Testis (tissue), 3 donors: Measurements from ENCODE around the gene TENM4. TPM values are rescaled to one million over a fixed set of nuclear protein-coding genes. Genes with fewer than 3 reads are reported as not detected.
"Not testable (repeated sequence)": the region's sequence is repeated elsewhere in the genome, so short reads cannot be mapped to it uniquely, and the experiment has no call there.

Experiments used
- DNase-seq: peaks from one replicate; pipeline ENCODE4 v3.0.0-alpha.2; 2019
- H3K27ac ChIP-seq, 2 donors: fragments of 200-600 bp; sonication (generic); one replicate each; pipeline ENCODE4 v1.5.1; 2019
- H3K27me3 ChIP-seq: fragments of 200-600 bp; sonication (generic); one replicate; pipeline ENCODE4 v1.5.1; 2019
- H3K36me3 ChIP-seq: fragments of 200-600 bp; sonication (generic); one replicate; pipeline ENCODE4 v1.5.1; 2017; ENCODE audit warnings: low read depth; ENCODE audit errors: missing control alignments
- H3K4me1 ChIP-seq: fragments of 200-600 bp; sonication (generic); one replicate; pipeline ENCODE4 v1.5.1; 2019
- H3K4me3 ChIP-seq, 2 donors: fragments of 200-600 bp; sonication (generic); one replicate each; pipeline ENCODE4 v1.5.1; 2017 to 2019
- H3K9me3 ChIP-seq: fragments of 200-600 bp; sonication (generic); one replicate; pipeline ENCODE4 v1.5.1; 2017
- POLR2A ChIP-seq: fragments of 450-650 bp; IDR thresholded peaks from one replicate; pipeline ENCODE4 v1.6.1; 2017; ENCODE audit warnings: antibody characterized with exemption, mild to moderate bottlenecking, moderate library complexity
- WGBS, 2 donors: methylation state at CpG; one replicate each; pipeline ENCODE4 v1.1.5; 2018; 5-methylcytosine and 5-hydroxymethylcytosine counted together
- intact Hi-C: fragments of 100-400 bp; cut with DNase I; formaldehyde crosslinking; loops from one replicate; pipeline ENCODE4 v1.15.1; 2023; ENCODE audit warnings: low total_unique reads
- polyA plus RNA-seq: library from polyadenylated mRNA; stranded (reverse); fragments of 350-450 nt; fragmentation: Illumina TruSeq; extraction: RNeasy Lipid Tissue Mini Kit (QIAGEN cat#74804); gene quantifications from one replicate; pipeline ENCODE4 v1.2.3, GENCODE V29; 2014; ENCODE audit warnings: low read depth, low replicate concordance; ENCODE audit not compliant: insufficient read depth
- total RNA-seq, 2 donors: library from RNA; depleted of rRNA; stranded (reverse); fragments of >200 nt; gene quantifications; one replicate each; pipeline ENCODE4 v1.2.3, GENCODE V29; 2016
- TF ChIP-seq, protein P1 (sequence below), 3 experiments: fragments of 450-650 bp in 2 of 3; fragments of 200-600 bp in 1 of 3; sonication (generic) in 1 of 3; IDR thresholded peaks; one replicate each; pipeline ENCODE4 v1.5.1; 2016 to 2019; ENCODE audit warnings: antibody characterized with exemption in 3 of 3, mild to moderate bottlenecking in 2 of 3, moderate library complexity in 1 of 3

TENM4 gene
- total and polyA plus RNA-seq, 3 donors from 2014 or later, result 10.6 to 17.9 (median 11.4) TPM

DNA sequence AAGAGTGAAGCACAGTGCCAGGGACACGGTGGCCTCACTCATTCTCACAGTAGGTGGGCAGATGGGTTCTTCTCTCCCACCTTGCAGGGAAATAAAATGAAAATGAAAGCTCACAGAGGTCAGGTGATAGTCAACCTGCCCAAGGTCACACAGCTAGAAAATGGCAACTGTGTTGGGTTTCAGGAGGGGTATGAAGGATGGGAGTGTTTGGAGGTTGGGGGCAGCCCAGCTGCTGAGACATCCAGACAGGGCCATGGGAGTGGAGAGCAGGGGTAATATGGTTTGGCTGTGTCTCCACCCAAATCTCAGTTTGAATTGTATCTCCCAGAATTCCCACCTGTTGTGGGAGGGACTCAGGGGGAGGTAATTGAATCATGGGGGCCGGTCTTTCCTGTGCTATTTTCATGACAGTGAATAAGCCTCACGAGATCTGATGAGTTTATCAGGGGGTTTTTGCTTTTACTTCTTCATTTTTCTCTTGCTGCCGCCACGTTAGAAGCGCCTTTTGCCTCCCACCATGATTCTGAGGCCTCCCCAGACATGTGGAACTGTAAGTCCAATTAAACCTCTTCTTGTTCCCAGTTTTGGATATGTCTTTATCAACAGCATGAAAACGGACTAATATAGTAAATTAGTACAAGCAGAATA is 247.0 kb downstream of the TENM4 start:
- no peak overlapping the region for H3K27ac ChIP-seq
- no peaks in the 10 kb centered on the region for H3K9me3 ChIP-seq
- intact Hi-C loops, result no loop called here
- no peaks in the 10 kb centered on the region for H3K4me1 ChIP-seq
- no peaks in the 10 kb centered on the region for H3K36me3 ChIP-seq
- no peak for DNase-seq
- no peaks in the 10 kb centered on the region for H3K27me3 ChIP-seq
- TF ChIP-seq, protein P1, sequence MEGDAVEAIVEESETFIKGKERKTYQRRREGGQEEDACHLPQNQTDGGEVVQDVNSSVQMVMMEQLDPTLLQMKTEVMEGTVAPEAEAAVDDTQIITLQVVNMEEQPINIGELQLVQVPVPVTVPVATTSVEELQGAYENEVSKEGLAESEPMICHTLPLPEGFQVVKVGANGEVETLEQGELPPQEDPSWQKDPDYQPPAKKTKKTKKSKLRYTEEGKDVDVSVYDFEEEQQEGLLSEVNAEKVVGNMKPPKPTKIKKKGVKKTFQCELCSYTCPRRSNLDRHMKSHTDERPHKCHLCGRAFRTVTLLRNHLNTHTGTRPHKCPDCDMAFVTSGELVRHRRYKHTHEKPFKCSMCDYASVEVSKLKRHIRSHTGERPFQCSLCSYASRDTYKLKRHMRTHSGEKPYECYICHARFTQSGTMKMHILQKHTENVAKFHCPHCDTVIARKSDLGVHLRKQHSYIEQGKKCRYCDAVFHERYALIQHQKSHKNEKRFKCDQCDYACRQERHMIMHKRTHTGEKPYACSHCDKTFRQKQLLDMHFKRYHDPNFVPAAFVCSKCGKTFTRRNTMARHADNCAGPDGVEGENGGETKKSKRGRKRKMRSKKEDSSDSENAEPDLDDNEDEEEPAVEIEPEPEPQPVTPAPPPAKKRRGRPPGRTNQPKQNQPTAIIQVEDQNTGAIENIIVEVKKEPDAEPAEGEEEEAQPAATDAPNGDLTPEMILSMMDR (IDR thresholded peaks at IDR 0.05), result no peak
- no peak for TF ChIP-seq POLR2A
- no peak overlapping the region for H3K4me3 ChIP-seq
- WGBS, 2 donors, result 89 to 93% methylated on average over 7 of the region's 7 CpGs

DNA sequence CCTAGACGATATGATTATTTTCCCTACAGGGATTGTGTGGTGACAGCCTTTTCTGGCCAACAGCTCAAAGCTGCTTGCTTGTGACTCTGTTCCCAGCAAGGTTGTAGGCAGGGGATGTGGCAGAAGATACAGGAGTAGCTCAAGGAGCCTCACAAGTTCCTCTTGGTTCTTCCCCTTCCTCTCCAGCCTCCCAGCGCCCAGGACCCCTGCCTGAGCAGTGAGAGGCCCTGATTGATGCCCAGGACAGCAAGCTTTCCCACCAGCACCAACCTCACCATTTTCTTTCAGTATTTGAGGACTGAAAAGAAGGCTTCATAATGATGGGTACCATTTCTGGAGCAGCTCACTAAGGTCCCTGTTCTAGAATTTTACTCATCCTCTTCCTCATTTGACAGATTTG is 248.0 kb downstream of the TENM4 start:
- WGBS, 2 donors, result 62 to 78% methylated on average over 2 of the region's 2 CpGs

DNA sequence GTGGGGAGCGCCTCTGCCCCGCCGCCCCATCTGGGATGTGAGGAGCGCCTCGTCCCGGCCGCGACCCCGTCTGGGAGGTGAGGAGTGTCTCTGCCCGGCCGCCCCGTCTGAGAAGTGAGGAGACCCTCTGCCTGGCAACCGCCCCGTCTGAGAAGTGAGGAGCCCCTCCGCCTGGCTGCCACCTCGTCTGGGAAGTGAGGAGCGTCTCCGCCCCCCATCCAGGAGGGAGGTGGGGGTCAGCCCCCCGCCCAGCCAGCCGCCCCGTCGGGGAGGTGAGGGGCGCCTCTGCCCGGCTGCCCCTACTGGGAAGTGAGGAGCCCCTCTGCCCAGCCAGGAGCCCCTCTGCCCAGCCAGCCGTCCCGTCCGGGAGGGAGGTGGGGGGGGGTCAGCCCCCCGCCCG is 249.1 kb downstream of the TENM4 start:
- H3K4me3 ChIP-seq, DNase-seq, intact Hi-C loops, H3K9me3 ChIP-seq, H3K36me3 ChIP-seq, H3K27ac ChIP-seq, H3K27me3 ChIP-seq, H3K4me1 ChIP-seq: not testable (repeated sequence)
- WGBS, 2 donors, result 86% methylated on average over 20 of the region's 29 CpGs; no CpG with 5 or more reads in 1 of the 2 donors

More for the DNA sequence above, 248.0 kb downstream of the TENM4 start:
- TF ChIP-seq, protein P1 (IDR thresholded peaks at IDR 0.05), result no peak
- TF ChIP-seq POLR2A, result no peak
- Histone ChIP-seq H3K4me1 (no peaks in the 10 kb centered on the region), H3K27ac (no peak overlapping the region), H3K36me3 (no peaks in the 10 kb centered on the region), H3K9me3 (no peaks in the 10 kb centered on the region), H3K27me3 (no peaks in the 10 kb centered on the region), H3K4me3 (no peak overlapping the region)
- intact Hi-C loops, result no loop called here
- DNase-seq, result no peak

DNA sequence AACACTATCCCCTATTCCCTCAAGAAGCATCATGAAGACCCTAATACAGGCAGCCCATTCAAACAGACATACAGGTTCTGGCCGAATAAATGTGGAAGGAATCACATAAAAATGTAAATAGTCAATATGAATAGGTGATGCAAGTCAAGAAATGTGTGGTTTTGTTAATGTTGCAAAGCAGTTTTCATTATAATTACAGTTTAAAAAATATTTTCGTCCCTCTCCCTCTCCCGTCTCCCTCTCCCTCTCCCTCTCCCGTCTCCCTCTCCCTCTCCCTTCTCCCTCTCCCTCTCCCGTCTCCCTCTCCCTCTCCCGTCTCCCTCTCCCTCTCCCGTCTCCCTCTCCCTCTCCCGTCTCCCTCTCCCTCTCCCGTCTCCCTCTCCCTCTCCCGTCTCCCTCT is 250.3 kb downstream of the TENM4 start:
- H3K27me3 ChIP-seq, H3K36me3 ChIP-seq, H3K27ac ChIP-seq, H3K4me3 ChIP-seq, DNase-seq, H3K9me3 ChIP-seq, H3K4me1 ChIP-seq, intact Hi-C loops: not testable (repeated sequence)
- WGBS, 2 donors, result 62 to 79% methylated on average over 3 to 8 of the region's 10 CpGs

DNA sequence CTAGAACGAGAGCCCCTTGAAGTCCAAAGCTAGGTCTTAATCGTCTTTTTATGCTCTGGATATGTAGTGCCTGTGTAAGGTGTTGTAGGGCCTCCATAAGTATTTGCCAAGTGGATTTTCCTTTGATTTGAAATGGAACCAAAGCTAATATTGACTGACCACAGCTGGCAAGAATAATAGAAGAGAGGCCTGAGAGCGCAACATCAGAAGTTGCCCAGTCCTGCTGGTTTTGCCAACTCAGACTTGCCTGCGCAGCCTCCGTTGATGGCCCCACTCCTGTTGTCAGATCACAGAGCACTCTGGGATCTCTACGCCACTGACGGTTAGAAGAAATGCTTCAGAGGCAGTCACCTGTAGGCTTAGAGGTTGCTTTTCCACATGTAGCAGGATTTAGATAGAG is 251.2 kb downstream of the TENM4 start:
- no peak for DNase-seq

More for the DNA sequence above, 251.2 kb downstream of the TENM4 start:
- TF ChIP-seq, protein P1 (IDR thresholded peaks at IDR 0.05), result no peak
- TF ChIP-seq POLR2A, result no peak
- Histone ChIP-seq H3K4me1 (no peaks in the 10 kb centered on the region), H3K27ac (no peak overlapping the region), H3K36me3 (no peaks in the 10 kb centered on the region), H3K9me3 (no peaks in the 10 kb centered on the region), H3K27me3 (no peaks in the 10 kb centered on the region), H3K4me3 (no peak overlapping the region)
- WGBS, 2 donors, result 86 to 92% methylated on average over 7 of the region's 7 CpGs
- intact Hi-C loops, result no loop called here
